ENCODE results near the gene METTL16.
"Not testable (repeated sequence)": the region's sequence is repeated elsewhere in the genome, so short reads cannot be mapped to it uniquely, and the experiment has no call there.

The METTL16 gene

GRCh38 chr17:2511462-2512369, at the start of gene METTL16:
TSS of gene METTL16 (minus strand) at chr17:2511888. CDS start at chr17:2502331, 9,557 bp downstream.
- peak; percentile 98 for DNase-seq (ENCODE audit: low read depth)
- no peak for TF ChIP-seq CTCF (IDR thresholded peaks at IDR 0.05; ENCODE audit: control insufficient read depth, extremely low read depth, insufficient read depth)
- H3K4me3 ChIP-seq (ENCODE audit: low read depth, low read length) = peak within 1 kb of the TSS; percentile 88

DNA sequence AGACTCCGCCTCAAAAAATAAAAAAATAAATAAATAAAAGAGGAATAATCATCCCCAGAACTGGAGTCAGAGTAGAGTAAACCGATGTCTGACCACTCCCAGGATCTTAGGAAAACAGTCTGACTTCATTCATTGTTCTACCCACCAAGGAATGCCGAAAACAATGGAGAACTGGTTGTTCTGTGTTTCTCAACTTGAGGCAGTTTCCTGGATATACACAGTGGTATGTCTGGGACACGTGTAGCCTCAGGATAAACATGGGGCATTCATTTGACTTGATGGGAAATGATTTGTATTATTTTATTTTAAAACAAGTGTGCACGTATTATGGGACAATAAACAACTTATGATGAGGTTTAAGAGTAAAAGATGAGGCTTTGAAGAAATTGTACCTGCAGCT, 49.0 kb upstream of the METTL16 start:
- DNase-seq (ENCODE audit: low read depth) = no peak
- TF ChIP-seq CTCF (IDR thresholded peaks at IDR 0.05; ENCODE audit: control insufficient read depth, extremely low read depth, insufficient read depth) = no peak
- H3K4me3 ChIP-seq (ENCODE audit: low read depth, low read length) = no peak overlapping the region

- no peak for DNase-seq (ENCODE audit: low read depth)
- no peak for TF ChIP-seq CTCF (IDR thresholded peaks at IDR 0.05; ENCODE audit: control insufficient read depth, extremely low read depth, insufficient read depth)
- no peak overlapping the region for H3K4me3 ChIP-seq (ENCODE audit: low read depth, low read length)
Measured at GRCh38 chr17:2551928-2552327, 40.2 kb upstream of the METTL16 start.

- no peak overlapping the region for H3K4me3 ChIP-seq (ENCODE audit: low read depth, low read length)
- no peak for TF ChIP-seq CTCF (IDR thresholded peaks at IDR 0.05; ENCODE audit: control insufficient read depth, extremely low read depth, insufficient read depth)
- no peak for DNase-seq (ENCODE audit: low read depth)
Measured at GRCh38 chr17:2551493-2551892, 39.8 kb upstream of the METTL16 start.

GRCh38 chr17:2549392-2550211, 37.9 kb upstream of the METTL16 start:
- no peak overlapping the region for H3K4me3 ChIP-seq (ENCODE audit: low read depth, low read length)
- no peak for TF ChIP-seq CTCF (IDR thresholded peaks at IDR 0.05; ENCODE audit: control insufficient read depth, extremely low read depth, insufficient read depth)
- no peak for DNase-seq (ENCODE audit: low read depth)

DNA sequence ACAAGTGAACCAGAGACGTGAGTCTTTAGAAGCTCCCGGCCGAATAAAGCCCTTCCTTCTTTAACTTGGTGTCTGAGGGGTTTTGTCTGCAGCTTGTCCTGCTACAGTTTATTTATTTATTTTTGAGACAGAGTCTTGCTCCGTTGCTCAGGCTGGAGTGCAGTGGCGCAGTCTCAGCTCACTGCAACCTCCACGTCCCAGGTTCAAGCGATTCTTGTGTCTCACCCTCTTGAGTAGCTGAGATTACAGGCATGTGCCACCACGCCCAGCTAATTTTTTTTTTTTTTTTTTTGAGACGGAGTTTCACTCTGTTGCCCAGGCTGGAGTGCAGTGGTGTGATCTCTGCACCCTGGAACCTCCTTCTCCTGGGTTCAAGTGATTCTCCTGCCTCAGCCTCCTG, 36.3 kb upstream of the METTL16 start:
- not testable (repeated sequence) for H3K4me3 ChIP-seq (ENCODE audit: low read depth, low read length); DNase-seq (ENCODE audit: low read depth)

DNA sequence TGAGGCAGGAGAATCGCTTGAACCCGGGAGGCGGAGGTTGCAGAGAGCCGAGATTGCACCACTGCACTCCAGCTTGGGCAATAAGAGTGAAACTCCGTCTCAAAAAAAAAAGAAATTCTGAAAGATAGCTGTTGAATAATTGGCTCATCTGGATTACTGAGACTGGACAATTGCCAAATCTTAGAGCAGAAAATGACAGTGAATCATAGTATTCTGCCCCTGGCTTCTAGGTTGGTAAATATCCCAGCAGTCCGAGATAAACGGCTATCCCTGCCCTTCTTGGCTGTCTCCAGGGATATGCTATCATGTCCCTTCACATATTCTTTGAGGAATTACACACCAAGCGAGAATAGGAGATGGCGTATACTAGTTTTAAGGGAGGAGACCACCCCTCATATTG, 35.5 kb upstream of the METTL16 start:
- H3K4me3 ChIP-seq (ENCODE audit: low read depth, low read length) = no peak overlapping the region
- DNase-seq (ENCODE audit: low read depth) = no peak
- no peak for TF ChIP-seq CTCF (IDR thresholded peaks at IDR 0.05; ENCODE audit: control insufficient read depth, extremely low read depth, insufficient read depth)

All from LNCaP clone FGC (cell line).